OCI-LY7 (cell line): ENCODE measurements around the gene ZNF469. TPM values are rescaled to one million over a fixed set of nuclear protein-coding genes. Genes with fewer than 3 reads are reported as not detected.
"Not testable (repeated sequence)": the region's sequence is repeated elsewhere in the genome, so short reads cannot be mapped to it uniquely, and the experiment has no call there.

Source experiments
- BruUV-seq: library from RNA; stranded (reverse); fragments of 400-500 nt; replicated peaks from 2 replicates; lab custom pipeline; 2021; lab: Mats Ljungman, UMichigan
- CTCF ChIA-PET: fragments of 300-600 bp; sonication (Branson Sonifier 250); formaldehyde crosslinking; loops from one replicate; lab custom pipeline; 2022; ENCODE audit warnings: antibody characterized with exemption; ENCODE audit not compliant: unreplicated experiment; lab: Charles Lee
- POLR2A ChIA-PET: fragments of 300-600 bp; sonication (Branson Sonifier 250); formaldehyde crosslinking; loops from one replicate; lab custom pipeline; 2022; ENCODE audit warnings: antibody characterized with exemption; lab: Charles Lee
- DNase-seq: peaks from one replicate; pipeline ENCODE4 v3.0.0-alpha.2; 2015; ENCODE audit warnings: low spot score
- H2AFZ ChIP-seq: fragments of 200-600 bp; sonication (generic), shearing (Covaris generic); 2 replicates; pipeline ENCODE4 v1.6.1; 2014; ENCODE audit warnings: mild to moderate bottlenecking, antibody characterized with exemption, low read length, moderate library complexity
- H3K27ac ChIP-seq: fragments of 200-600 bp; sonication (generic); 2 replicates; pipeline ENCODE4 v1.5.1; 2014; ENCODE audit warnings: mixed run types, low read depth, mild to moderate bottlenecking, moderate library complexity, low read length, inconsistent platforms; ENCODE audit not compliant: poor library complexity, severe bottlenecking
- H3K36me3 ChIP-seq: fragments of 200-600 bp; sonication (generic); 2 replicates; pipeline ENCODE4 v1.6.1; 2014; ENCODE audit warnings: mild to moderate bottlenecking, antibody characterized with exemption, low read length, moderate library complexity, mixed read lengths; ENCODE audit not compliant: insufficient read depth
- H3K4me1 ChIP-seq: fragments of 200-600 bp; sonication (generic); 2 replicates; pipeline ENCODE4 v1.5.1; 2014; ENCODE audit warnings: mild to moderate bottlenecking, low read length; ENCODE audit not compliant: insufficient read depth, poor library complexity, severe bottlenecking
- H3K4me2 ChIP-seq: fragments of 200-600 bp; sonication (generic); 2 replicates; pipeline ENCODE4 v1.6.1; 2014; ENCODE audit warnings: mild to moderate bottlenecking, low read length
- H3K4me3 ChIP-seq: fragments of 200-600 bp; sonication (generic); 2 replicates; pipeline ENCODE4 v1.5.1; 2014; ENCODE audit warnings: mild to moderate bottlenecking, low read depth, low read length; ENCODE audit not compliant: poor library complexity, severe bottlenecking
- H3K79me2 ChIP-seq: fragments of 200-600 bp; sonication (generic); 2 replicates; pipeline ENCODE4 v1.6.1; 2016; ENCODE audit warnings: low read depth, mild to moderate bottlenecking, low read length, moderate library complexity, mixed read lengths; ENCODE audit not compliant: insufficient read depth
- H3K9me2 ChIP-seq: fragments of 200-600 bp; sonication (generic); 2 replicates; pipeline ENCODE4 v1.6.1; 2016; ENCODE audit warnings: mild to moderate bottlenecking, low read length, mixed read lengths; ENCODE audit not compliant: insufficient read depth
- H3K9me3 ChIP-seq: fragments of 200-600 bp; sonication (generic); 2 replicates; pipeline ENCODE4 v1.6.1; 2014; ENCODE audit warnings: mild to moderate bottlenecking, mixed run types, low read length, mixed read lengths
- H4K20me1 ChIP-seq: fragments of 200-600 bp; sonication (generic); 2 replicates; pipeline ENCODE4 v1.6.1; 2014; ENCODE audit warnings: mild to moderate bottlenecking, antibody characterized with exemption, low read length, moderate library complexity, mixed read lengths; ENCODE audit not compliant: insufficient read depth
- EZH2phosphoT487 ChIP-seq: fragments of 200-600 bp; sonication (generic); IDR thresholded peaks from 2 replicates; pipeline ENCODE4 v1.6.1; 2018; ENCODE audit warnings: low read depth, borderline replicate concordance, mild to moderate bottlenecking, mixed run types, antibody characterized with exemption, low read length, moderate library complexity, mixed read lengths
- intact Hi-C: fragments of 100-400 bp; cut with micrococcal nuclease; formaldehyde crosslinking; loops from one replicate; pipeline ENCODE4 v1.10.0; 2022; ENCODE audit not compliant: unreplicated experiment
- total RNA-seq, 2 experiments: library from RNA; depleted of rRNA in 1 of 2; stranded (reverse); fragments of >200 nt in 1 of 2; shearing (Covaris generic) in 1 of 2; gene quantifications; 2 replicates each; pipeline ENCODE4 v1.2.3, GENCODE V29; 2014 to 2022
- TF ChIP-seq, protein P1 (sequence below): fragments of 200-600 bp; sonication (generic); conservative IDR thresholded peaks from 2 replicates; pipeline ENCODE4 v1.5.1; 2014; ENCODE audit warnings: mild to moderate bottlenecking, antibody characterized with exemption, low read length, moderate library complexity, mixed read lengths

ZNF469 gene
- total RNA-seq, 2 experiments from 2014 or later = under 0.01 TPM; not detected in 1

DNA sequence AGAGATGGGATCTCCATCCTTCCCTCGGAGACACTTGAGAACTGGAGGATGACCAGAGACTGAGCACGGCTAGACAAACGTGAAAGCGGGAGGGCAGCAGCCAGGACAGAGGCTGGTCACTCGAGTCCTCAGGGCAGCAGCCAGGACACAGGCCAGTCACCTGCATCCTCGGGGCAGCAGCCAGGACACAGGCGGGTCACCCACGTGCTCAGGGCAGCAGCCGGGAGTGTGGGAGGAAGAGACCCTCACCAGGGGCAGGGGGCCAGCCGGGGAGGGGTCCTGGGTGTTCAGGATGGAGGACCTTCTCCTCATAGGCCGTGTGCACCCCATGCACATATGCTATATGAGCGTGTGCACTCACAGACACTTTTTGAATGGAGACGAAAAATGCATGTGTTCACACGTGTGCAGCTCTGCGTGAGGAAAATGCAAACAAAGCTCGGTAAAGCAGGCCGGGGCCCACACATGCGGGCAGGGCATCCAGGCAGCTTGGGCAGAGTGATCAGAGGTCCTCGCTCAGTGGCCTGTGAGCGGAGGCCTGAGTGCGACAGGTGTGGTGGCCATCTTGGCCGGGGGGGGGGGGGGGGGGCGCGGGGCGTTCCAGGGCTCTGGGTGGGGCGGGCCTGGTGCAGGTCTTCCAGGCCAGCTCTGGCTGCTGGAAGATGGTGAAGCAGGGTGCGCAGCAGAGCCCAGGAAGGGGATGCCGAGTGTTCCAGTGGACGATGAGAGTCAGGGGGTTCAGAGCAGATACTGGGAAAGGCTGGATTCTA lies 26.7 kb downstream of the ZNF469 start:
- no peaks in the 10 kb centered on the region for H3K4me1 ChIP-seq
- no peak overlapping the region for H2AFZ ChIP-seq
- intact Hi-C loops = no loop called here
- H3K9me3 ChIP-seq = no peaks in the 10 kb centered on the region
- DNase-seq = no peak
- ChIA-PET POLR2A (no interaction called here), CTCF (no interaction called here)
- H3K9me2 ChIP-seq = no peaks in the 10 kb centered on the region
- no peak overlapping the region for H3K4me2 ChIP-seq
- H3K36me3 ChIP-seq = no peaks in the 10 kb centered on the region
- H4K20me1 ChIP-seq = no peaks in the 10 kb centered on the region
- TF ChIP-seq, protein P1, sequence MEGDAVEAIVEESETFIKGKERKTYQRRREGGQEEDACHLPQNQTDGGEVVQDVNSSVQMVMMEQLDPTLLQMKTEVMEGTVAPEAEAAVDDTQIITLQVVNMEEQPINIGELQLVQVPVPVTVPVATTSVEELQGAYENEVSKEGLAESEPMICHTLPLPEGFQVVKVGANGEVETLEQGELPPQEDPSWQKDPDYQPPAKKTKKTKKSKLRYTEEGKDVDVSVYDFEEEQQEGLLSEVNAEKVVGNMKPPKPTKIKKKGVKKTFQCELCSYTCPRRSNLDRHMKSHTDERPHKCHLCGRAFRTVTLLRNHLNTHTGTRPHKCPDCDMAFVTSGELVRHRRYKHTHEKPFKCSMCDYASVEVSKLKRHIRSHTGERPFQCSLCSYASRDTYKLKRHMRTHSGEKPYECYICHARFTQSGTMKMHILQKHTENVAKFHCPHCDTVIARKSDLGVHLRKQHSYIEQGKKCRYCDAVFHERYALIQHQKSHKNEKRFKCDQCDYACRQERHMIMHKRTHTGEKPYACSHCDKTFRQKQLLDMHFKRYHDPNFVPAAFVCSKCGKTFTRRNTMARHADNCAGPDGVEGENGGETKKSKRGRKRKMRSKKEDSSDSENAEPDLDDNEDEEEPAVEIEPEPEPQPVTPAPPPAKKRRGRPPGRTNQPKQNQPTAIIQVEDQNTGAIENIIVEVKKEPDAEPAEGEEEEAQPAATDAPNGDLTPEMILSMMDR = no peak
- H3K27ac ChIP-seq = no peak overlapping the region
- no peaks in the 10 kb centered on the region for H3K79me2 ChIP-seq
- no peak overlapping the region for H3K4me3 ChIP-seq
- BruUV-seq = no TSS peak

GRCh38 chr16:88410297-88410968 lies 27.7 kb downstream of the ZNF469 start:
- CTCF ChIA-PET, H3K4me1 ChIP-seq, DNase-seq, intact Hi-C loops, H2AFZ ChIP-seq, H3K4me3 ChIP-seq, BruUV-seq, H3K4me2 ChIP-seq, H3K27ac ChIP-seq, H3K36me3 ChIP-seq, H3K79me2 ChIP-seq, H3K9me3 ChIP-seq, H4K20me1 ChIP-seq, H3K9me2 ChIP-seq, POLR2A ChIA-PET: not testable (repeated sequence)

DNA sequence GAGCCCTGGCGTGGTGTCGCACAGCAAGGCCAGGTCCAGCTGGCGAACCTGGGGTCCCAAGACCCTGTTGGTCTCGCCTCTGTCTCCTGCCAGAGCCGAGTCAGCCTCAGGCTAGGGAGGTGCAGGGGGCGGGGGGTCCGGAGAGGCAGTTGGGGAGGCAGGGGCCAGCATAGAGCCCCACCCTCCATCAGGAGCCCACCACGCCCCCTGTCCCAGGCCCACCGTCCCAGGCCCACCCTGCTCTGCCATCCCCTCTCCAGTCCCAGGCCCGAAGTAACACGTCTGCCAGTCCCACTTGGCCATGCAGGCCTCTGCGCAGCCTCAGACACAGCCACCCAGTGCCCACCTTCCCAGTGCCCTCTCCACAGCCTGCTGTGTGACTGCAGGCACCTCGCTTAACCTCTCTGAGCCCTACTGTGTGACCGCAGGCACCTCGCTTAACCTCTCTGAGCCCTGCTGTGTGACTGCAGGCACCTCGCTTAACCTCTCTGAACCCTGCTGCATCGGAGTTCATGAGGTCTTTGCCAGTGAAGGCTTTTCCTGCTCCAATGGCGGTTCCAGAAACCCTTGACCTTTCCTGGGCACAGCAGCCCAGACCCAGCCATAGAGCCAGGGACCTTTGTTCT lies 29.3 kb downstream of the ZNF469 start:
- intact Hi-C loops = no loop called here
- H3K79me2 ChIP-seq = no peaks in the 10 kb centered on the region
- H3K9me2 ChIP-seq = no peaks in the 10 kb centered on the region
- H3K4me2 ChIP-seq = no peak overlapping the region
- no peak for DNase-seq
- ChIA-PET POLR2A (no interaction called here), CTCF (no interaction called here)
- H2AFZ ChIP-seq = no peak overlapping the region
- no peak overlapping the region for H3K4me3 ChIP-seq
- TF ChIP-seq, protein P1 = no peak
- no peak for TF ChIP-seq EZH2phosphoT487
- BruUV-seq = no TSS peak
- no peak overlapping the region for H3K27ac ChIP-seq
- H3K4me1 ChIP-seq = no peaks in the 10 kb centered on the region
- H3K36me3 ChIP-seq = no peaks in the 10 kb centered on the region
- no peaks in the 10 kb centered on the region for H3K9me3 ChIP-seq
- H4K20me1 ChIP-seq = no peaks in the 10 kb centered on the region
